Stimulated activated CD4-positive, alpha-beta T cell treated with anti-CD3 and anti-CD28 coated beads, Interleukin-15, amount 100 ng/mL, for 24 hours (primary cell): ENCODE results near the gene SRGAP3.
"Not testable (repeated sequence)": the region's sequence is repeated elsewhere in the genome, so short reads cannot be mapped to it uniquely, and the experiment has no call there.

Experiments used
- DNase-seq: peaks from one replicate; pipeline ENCODE4 v3.0.0-alpha.2; 2020

Gene SRGAP3

GRCh38 chr3:9109568-9109914 lies 139.9 kb downstream of the SRGAP3 start:
- no peak for DNase-seq

GRCh38 chr3:9108876-9109567 lies 140.4 kb downstream of the SRGAP3 start:
- DNase-seq: no peak

DNA sequence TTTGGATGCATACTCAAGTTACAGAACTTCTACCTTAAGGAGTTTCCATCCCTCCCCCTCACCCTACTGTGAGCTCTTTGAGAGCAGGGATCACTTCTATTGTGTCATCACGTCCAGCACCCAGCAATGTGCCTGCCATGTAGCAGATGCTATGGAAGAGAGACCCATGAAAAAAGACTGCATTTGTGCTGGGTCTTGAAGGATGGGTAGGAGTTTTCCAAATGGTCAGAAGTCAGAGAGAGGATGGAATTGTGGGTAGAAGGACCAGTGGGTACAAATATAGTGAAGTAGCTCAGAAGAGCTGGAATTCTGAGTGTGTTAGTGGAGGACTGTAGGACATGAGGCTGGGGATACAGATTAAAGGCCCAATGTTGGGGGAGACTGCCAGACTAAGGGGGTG lies 141.7 kb downstream of the SRGAP3 start:
- DNase-seq: no peak

DNA sequence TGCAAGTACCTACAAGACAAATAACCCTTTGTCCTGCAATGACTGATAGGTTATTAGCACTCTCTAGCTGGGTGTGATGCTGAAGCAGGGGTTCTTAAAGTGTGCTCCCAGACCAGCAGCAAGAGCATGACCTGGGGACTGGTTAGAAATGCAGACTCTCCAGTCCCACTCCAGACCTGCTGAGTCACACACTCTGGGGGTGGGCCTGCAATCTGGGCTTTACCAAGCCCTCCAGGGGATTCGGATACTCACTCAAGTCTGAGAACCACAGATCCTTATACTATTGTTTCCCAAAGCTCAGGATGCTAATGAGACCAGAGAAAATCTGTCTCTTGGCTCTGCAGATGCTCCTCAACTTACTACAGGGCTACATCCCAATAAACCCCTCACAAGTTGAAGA lies 144.0 kb downstream of the SRGAP3 start:
- no peak for DNase-seq

- no peak for DNase-seq
These were observed 145.3 kb downstream of the SRGAP3 start for GRCh38 chr3:9104121-9104520.

- no peak for DNase-seq
These were observed 147.0 kb downstream of the SRGAP3 start for GRCh38 chr3:9102240-9102981.

GRCh38 chr3:9101286-9101685 lies 148.2 kb downstream of the SRGAP3 start:
- no peak for DNase-seq

DNA sequence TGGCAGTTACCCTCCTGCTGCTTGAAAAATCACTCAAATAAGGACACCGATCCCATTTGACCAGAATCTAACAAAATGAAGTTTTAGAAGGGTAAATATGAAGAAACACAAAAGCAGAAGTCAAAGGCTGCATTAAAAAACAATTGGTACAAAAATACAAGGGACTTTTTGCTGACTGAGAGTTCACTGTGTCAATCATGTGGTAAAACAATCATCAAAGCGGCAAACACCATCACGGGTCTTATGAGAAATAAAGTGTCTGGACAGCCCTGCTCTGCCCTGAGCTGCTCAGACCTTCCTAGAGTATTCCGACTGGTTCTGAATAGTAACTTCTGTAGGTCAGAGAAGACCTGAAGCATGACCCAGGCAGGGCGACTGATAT lies 148.9 kb downstream of the SRGAP3 start:
- DNase-seq: no peak

DNA sequence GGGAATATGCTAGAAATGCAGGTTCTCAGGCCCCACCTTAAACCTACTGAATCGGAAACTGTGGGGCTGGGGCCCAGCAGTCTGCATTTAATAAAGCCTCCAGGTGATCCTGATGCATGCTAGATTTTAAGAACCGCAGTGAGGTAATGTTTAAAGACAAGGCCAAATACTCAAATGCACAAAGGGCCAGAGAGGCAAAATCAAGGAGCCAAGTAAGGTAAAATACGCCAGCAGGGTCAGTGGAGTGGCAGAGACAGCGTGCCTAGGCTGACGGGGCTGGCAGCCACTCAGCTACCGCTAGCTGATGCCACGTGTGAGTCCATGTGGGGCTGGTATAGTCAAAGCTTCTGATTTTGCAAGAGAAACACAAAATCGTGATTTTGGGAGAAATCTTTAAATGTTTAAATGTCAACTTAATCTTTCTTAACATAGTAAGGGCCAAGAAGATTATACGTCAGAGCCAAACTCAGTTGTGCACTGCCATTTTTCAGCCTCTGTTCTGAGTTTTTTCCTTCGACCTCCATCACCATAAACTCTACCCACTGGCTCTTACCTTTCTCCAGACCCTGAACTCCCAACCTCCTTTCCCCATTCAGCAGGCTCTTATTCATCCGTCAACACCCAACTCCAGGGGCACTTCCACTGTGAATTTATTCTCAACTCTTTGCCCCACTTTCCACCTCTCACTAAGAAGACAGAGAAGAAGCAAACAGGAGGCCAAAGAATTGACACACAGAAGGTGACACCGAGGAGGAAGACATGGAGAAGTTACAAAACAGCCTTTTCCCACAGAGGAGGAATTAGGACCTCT lies 149.5 kb downstream of the SRGAP3 start:
- DNase-seq: no peak

DNA sequence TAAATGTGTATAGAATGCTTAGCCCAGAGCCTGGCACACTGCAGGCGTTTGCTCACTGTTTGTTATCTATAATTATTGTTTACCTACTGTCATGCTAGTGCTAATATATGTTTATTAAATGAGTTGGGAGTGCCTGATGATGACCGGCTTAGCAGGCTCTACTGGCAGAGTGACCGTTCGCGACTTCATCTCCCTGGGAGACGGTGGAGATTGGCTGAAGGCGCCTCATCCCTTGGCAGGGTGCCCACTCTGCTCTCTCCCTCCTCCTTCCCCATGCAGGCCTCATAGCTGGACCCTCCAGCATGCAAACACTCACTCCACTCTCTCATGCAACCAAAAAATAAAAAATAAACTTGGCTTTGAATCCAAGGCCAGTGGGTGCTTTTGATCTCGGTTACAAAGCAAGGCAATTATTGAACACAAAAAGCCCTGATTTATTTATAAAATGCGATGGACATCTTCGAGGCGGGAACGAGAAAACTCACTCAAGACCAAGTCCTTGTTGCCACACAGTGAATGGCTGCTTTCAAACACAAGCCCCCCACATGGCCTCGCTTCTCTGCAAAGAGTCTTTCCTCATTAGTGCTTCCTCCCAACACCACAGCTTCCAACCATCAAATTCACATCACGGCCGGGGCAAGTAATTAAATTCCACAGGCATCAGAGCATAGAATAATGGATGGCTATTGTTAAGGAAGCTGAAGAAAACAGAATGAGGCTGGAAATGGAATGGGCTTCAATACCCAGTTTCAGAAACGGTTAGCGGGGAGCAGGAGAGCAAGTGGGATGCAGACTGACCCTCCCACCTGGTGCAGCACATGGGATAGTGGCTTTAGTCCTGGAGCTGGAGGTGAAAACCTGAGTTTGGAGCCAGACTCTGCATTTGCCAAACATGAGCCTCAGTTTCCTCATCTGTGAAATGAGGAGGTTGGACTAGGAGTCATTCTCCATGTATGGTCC lies 150.4 kb downstream of the SRGAP3 start:
- no peak for DNase-seq

- DNase-seq: no peak
These were observed 152.0 kb downstream of the SRGAP3 start for GRCh38 chr3:9097495-9097894.

- DNase-seq: no peak
These were observed 157.8 kb downstream of the SRGAP3 start for GRCh38 chr3:9091486-9092235.

DNA sequence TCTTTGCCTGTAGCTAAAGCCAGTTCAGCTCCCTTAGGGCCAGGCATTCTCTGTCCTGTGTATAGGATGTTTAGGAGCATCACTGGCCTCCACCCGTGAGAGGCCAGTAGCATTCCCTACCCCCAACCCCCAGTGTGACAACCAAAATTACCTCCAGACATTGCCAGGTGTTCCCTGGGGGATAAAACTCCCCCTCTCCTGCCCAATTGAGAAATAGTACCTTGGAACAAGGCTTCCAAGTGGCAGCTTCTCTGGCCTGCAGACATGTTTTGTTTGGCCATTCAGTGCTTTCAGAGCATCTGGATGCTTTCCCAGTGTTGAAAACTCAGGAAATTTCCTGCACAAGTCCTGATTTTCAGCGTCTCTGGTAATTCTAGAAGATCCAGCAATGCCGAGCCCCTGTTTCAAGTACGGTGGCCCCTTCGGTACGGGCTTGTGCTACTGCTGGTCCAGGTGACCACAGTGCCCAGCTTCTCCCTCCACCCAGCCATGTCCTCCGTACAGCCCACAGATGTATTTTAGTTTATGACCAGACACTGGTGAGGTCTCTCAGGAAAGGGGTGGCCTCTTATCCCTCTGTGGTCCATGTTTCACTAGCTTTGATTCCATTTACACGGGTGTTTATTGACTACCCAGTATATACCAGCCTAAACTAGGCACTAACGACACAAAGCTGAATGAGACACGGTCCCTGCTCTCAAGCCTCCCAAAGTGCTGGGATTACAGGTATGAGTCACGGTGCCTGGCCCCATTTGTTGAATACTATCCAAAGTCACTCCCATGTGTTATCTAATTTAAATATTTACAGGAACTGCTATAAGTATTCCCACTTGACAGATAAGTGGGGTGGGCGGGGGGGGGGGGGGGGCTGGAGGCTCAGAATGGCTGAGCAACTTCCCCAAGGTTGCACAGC lies 160.7 kb downstream of the SRGAP3 start:
- DNase-seq: no peak

- no peak for DNase-seq
These were observed 161.5 kb downstream of the SRGAP3 start for GRCh38 chr3:9087831-9088413.

GRCh38 chr3:9085428-9085827 lies 164.0 kb downstream of the SRGAP3 start:
- DNase-seq: not testable (repeated sequence)

DNA sequence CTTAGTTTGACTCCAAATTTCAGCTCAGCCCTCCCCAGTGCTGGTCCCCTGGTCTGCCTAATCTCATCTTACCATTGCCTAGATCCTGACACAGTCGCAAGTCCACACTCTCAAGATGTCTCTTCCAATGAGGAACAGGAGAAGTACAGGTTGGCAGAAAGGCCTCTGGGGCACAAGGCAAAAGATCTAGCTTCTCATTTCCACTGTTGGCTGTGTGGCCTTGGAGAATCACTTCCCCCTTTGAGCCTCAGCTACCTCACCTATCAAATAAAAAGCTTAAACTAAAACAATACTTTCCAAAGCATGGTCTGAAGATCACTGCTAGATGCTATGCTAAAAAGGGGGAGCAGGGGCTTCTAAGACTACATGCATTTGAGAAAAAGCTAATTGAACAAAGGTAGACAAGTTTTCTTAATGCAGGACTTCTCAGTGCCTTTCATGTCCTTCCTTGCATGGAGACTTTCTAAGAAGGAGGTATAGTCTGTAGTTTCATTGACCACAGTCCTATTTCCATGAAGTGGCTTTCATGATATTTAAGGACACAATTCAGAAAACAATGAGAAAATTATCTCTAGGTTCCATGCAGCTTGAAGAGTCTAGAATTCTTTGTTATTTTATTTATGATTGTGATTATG lies 168.1 kb downstream of the SRGAP3 start:
- no peak for DNase-seq

DNA sequence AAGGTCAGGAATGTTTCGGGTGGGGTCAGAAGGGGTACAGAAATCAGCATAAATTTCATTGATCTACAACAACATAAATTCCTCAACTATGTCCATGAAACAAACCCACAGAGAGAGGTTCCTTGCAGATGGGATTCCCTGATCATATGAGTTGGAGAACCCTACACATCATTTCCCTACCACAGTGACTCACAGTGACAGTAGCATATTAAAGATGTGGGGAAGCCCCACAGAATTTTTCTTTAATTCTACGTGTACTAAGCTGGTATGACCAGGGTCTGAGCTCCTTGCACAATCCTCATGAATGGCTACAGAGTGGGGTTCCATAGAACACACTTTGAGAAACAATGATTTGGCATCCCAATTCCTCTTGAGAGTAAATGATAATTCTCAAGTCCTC lies 169.3 kb downstream of the SRGAP3 start:
- no peak for DNase-seq

GRCh38 chr3:9079676-9080075 lies 169.8 kb downstream of the SRGAP3 start:
- DNase-seq: no peak

- DNase-seq: peak; percentile 13
These were observed 170.7 kb downstream of the SRGAP3 start for GRCh38 chr3:9078561-9079240.
